ENCODE data around the gene DTWD1.
"Not testable (repeated sequence)": the region's sequence is repeated elsewhere in the genome, so short reads cannot be mapped to it uniquely, and the experiment has no call there.

DTWD1 gene

GRCh38 chr15:49692514-49693090, 71.8 kb downstream of the DTWD1 start:
- no peaks in the 10 kb centered on the region for H3K27me3 Mint-ChIP-seq (ENCODE audit: low read depth, poor library complexity)
- DNase-seq: no peak
- no peaks in the 10 kb centered on the region for H3K9me3 Mint-ChIP-seq
- H3K4me3 Mint-ChIP-seq: no peak overlapping the region
- H3K4me1 Mint-ChIP-seq: no peaks in the 10 kb centered on the region
- H3K27ac Mint-ChIP-seq: no peak overlapping the region
- no peak for TF ChIP-seq CTCF (IDR thresholded peaks at IDR 0.05)
- no peaks in the 10 kb centered on the region for H3K36me3 Mint-ChIP-seq (ENCODE audit: low read depth)

DNA sequence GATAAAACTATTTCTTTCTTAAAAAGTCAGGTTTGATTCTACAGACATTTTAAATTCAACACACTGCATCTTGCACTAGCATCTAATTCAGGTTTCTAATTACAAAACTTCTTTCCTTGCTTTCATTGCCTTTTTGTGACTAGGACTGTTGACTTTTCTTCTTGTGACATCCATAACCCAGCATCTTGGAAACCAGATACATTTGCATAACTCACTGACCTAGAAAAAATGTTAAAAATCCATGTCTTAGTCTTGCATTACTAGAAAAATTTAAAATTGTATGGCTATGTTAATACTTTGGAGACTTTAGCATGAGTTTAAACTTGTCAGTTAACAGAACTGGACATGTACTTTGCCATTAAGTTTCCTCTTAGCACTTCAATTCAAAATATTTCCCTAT, 72.7 kb downstream of the DTWD1 start:
- Mint-ChIP-seq H3K4me1 (no peaks in the 10 kb centered on the region), H3K27me3 (ENCODE audit: low read depth, poor library complexity) (no peaks in the 10 kb centered on the region), H3K4me3 (no peak overlapping the region), H3K36me3 (ENCODE audit: low read depth) (no peaks in the 10 kb centered on the region), H3K27ac (no peak overlapping the region), H3K9me3 (no peaks in the 10 kb centered on the region)
- no peak for DNase-seq
- TF ChIP-seq CTCF (IDR thresholded peaks at IDR 0.05): no peak

GRCh38 chr15:49696433-49696832, 75.6 kb downstream of the DTWD1 start:
- Mint-ChIP-seq H3K9me3 (no peaks in the 10 kb centered on the region), H3K27me3 (ENCODE audit: low read depth, poor library complexity) (no peaks in the 10 kb centered on the region), H3K4me3 (no peak overlapping the region), H3K4me1 (no peaks in the 10 kb centered on the region), H3K27ac (no peak overlapping the region), H3K36me3 (ENCODE audit: low read depth) (no peaks in the 10 kb centered on the region)
- no peak for DNase-seq
- TF ChIP-seq CTCF (IDR thresholded peaks at IDR 0.05): no peak

- H3K27me3 Mint-ChIP-seq (ENCODE audit: low read depth, poor library complexity): no peaks in the 10 kb centered on the region
- H3K36me3 Mint-ChIP-seq (ENCODE audit: low read depth): no peaks in the 10 kb centered on the region
- no peak for DNase-seq
- no peak overlapping the region for H3K4me3 Mint-ChIP-seq
- H3K4me1 Mint-ChIP-seq: no peaks in the 10 kb centered on the region
- no peaks in the 10 kb centered on the region for H3K9me3 Mint-ChIP-seq
- no peak overlapping the region for H3K27ac Mint-ChIP-seq
- TF ChIP-seq CTCF (IDR thresholded peaks at IDR 0.05): no peak
Observed at GRCh38 chr15:49697121-49697520, 76.3 kb downstream of the DTWD1 start.

DNA sequence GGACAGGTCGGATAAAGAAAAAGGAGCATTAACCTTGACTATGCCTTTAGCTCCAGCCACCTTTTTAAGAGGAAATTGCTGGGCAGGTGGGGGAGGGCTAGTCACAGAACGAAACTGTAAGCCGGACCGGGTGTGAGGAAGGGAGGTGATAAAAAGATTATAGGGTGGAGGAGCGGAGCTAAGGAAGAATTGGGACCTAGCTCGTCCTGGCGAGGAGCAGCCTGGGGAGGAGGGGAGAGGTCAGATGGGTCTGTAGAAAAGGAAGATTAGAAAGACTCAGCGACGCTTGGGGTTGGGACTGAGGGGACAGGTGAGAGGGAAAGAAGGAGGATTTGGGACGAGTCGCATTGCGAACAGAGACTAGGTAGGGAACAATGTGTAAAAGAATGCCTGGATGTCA, 82.1 kb downstream of the DTWD1 start:
- H3K4me1 Mint-ChIP-seq; H3K36me3 Mint-ChIP-seq (ENCODE audit: low read depth); H3K27ac Mint-ChIP-seq; H3K9me3 Mint-ChIP-seq; H3K27me3 Mint-ChIP-seq (ENCODE audit: low read depth, poor library complexity); DNase-seq; H3K4me3 Mint-ChIP-seq: not testable (repeated sequence)
